ENCODE measurements around the gene SFXN5.

SFXN5 gene

GRCh38 chr2:72953528-72953927 lies 118.0 kb downstream of the SFXN5 start:
- DNase-seq: no peak

DNA sequence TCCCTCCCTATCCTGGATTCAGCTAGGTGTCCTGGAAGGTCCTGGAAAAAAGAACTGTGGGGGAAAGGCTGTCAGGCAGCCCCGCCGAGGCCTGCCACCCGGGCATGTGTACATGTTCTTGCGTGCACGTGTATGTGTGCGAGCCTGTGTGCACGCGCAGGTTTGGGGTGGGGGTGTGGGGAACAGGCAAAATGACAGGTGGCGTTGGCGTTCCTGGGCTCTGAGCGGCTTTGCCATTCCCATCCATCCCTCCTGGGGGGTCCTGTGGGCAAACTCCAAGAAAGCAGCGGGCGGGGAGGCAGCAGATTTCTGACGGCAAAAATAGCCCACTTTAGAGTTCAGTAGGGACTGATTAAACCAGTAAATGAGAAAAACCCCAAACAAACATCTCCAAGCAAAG lies 118.6 kb downstream of the SFXN5 start:
- DNase-seq: no peak

- no peak for DNase-seq
These were observed 119.2 kb downstream of the SFXN5 start for GRCh38 chr2:72952110-72952823.

- DNase-seq: no peak
These were observed 120.0 kb downstream of the SFXN5 start for GRCh38 chr2:72951303-72952095.

DNA sequence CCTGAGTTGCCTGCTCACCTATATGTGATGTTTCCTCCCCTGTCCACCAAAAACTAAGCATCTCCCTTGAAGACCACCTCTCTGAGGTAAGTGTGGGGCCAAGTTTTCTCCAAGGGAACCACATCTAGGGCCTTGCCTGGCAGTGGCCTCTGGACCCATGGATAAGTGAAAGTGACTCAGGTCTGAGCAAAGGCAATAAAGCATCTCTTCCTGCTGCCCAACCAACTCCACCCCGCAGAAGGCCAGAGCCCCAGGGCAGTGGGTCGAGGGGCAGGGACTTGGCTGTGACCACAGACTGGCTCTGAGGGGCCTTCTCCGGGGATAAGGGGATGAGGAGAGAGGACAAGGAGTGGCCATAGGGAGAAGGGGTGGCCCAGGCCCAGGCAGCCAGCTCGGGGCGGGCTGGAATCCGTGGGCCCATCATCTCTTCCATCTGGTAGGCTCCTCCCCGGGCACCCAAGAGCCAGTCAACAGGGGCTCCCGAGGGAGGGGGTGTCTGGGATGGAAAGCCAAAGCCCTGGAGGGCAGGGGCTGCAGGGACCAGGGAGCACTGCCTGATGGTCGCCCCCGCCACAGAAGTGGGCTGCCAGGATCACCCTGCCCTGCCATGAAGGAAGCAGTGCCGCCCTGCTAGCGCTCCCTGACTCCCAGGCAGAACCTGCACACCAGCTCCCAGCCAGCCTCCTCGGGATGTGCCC lies 120.8 kb downstream of the SFXN5 start:
- DNase-seq: no peak

- no peak for DNase-seq
These were observed 121.9 kb downstream of the SFXN5 start for GRCh38 chr2:72949642-72950041.

GRCh38 chr2:72949045-72949444 lies 122.5 kb downstream of the SFXN5 start:
- DNase-seq: no peak

- DNase-seq: no peak
These were observed 123.3 kb downstream of the SFXN5 start for GRCh38 chr2:72947952-72948830.

- no peak for DNase-seq
These were observed 125.0 kb downstream of the SFXN5 start for GRCh38 chr2:72946466-72946865.

DNA sequence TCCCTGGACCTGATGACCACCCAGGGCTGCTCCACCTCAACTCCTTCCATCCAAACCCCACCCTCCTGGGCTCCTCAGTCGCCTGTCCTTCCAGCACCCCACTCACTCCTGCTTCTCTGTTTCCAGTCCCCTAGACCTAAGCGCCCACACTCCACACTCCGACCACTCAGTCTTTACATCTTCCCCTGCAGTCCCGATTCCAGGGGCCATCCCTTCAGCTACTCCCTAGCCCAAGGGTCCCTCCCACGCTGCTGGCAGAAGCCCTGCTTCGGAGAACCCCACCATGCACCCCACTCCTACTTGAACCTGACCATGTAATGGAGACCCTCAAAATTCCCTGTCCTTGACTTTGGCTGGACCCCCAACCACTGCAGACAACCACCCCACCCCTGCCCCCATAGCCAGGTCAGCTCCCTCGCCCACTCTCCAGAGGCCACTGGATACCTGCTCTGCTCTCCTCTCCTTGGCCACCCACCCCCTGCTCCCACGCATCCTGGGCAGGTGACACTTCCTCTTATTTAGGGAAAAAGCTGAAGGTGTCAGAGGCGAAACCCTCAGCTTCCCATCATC lies 126.0 kb downstream of the SFXN5 start:
- no peak for DNase-seq

- no peak for DNase-seq
These were observed 126.6 kb downstream of the SFXN5 start for GRCh38 chr2:72944804-72945449.

GRCh38 chr2:72943540-72944395 lies 127.7 kb downstream of the SFXN5 start:
- DNase-seq: no peak

GRCh38 chr2:72942881-72943418 lies 128.6 kb downstream of the SFXN5 start:
- no peak for DNase-seq

DNA sequence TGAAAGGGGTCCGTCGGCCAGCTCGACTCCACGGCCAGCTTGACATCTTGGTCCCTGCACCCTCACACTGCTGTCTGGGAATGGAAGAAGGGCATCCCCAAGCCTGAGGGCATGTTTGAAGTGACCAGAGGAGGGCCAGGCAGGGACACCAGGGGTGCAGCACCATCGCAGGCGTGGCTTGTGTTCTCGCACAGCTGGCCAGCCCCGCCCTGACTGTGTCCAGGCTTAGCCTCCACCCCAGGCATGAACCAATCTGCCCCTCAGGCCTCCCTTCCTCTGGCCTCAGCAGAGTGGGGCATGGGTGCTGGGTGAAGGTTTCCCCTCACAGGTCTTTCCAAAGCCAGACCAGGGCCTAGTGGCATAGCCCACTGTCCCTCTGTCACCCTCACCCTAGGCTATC lies 129.2 kb downstream of the SFXN5 start:
- DNase-seq: no peak

DNA sequence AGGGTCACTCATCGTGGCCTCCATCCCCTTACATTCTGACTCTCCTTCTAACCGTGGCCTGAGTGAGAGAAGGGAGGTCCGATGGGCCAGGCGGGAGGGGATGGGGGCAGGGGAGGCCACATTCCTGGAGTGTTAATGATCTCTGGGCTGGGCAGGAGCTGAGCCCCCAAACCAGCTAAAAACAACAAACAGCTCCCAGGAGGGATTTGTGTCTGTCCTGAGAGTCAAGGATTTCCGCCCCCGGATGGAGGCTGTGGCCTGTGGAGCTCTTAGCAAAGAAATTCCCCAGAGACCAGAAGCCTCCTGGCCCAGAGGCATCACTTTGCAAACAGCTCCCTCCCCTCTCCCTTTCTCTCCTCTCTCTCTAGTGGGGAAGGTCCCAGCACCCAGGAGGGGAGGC lies 130.7 kb downstream of the SFXN5 start:
- DNase-seq: no peak

DNA sequence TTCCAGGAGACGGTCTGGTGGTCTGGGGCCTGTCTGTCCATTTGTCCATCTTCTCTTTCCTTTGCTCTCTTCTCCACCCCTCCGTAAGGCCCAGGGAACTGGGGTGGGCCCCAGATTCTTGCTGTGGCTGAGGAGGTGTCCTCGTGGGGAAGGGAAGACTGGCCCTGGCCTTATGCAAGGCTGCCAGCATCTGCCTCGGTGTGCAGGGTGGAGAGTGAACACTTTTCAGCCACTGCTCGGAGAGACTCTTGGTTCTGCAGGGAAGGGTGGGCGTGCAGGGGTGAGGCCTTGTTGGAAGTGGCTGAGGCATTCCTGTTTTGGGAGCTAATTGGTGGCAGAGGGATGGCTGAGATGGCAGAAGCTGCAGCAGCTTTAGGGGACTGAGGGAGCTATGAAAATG lies 131.2 kb downstream of the SFXN5 start:
- DNase-seq: no peak

- DNase-seq: no peak
These were observed 133.1 kb downstream of the SFXN5 start for GRCh38 chr2:72938455-72938854.

DNA sequence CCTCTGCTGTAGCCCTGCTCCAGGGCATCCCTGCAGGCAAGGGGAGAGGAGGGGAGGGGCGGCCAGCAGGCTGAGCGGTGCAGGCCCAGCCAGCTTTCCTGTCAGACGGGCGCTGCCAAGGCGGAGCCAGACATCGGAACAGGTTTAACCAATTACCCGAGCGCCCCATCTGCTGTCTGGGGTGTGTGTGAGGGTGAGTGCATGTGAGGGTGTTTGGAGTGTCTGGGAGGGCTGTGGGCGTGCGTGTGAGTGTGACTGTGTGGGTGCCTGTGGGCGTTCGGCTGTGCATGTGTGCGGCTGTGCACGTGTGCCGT lies 134.2 kb downstream of the SFXN5 start:
- DNase-seq: no peak

- DNase-seq: no peak
These were observed 134.7 kb downstream of the SFXN5 start for GRCh38 chr2:72936660-72937355.

DNA sequence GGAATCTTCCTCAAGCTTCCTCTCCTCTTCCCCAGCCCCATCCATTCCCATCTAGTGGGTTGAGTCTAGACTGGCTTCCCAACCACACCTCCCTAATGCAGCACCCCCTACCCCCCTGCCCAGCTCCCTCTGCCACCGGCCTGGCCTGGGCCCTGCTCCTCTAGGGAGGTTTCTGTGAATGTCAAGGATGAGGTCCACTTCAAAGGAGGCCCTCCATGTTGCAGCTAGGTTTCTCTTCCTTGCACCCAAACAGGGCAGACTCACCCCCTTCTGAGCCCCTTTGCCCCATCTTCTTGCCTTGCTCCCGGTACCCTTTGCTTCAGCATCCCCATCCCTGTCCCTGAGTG lies 135.9 kb downstream of the SFXN5 start:
- no peak for DNase-seq

All from DMS79 (cell line).